HG03354 (cell line): ENCODE data around the gene MR1.
A peak's percentile ranks its signal among the peaks of the same experiment; 100 is the strongest.
"Not testable (repeated sequence)": the region's sequence is repeated elsewhere in the genome, so short reads cannot be mapped to it uniquely, and the experiment has no call there.

Experiments used
- ATAC-seq: cut with Tn5 transposase; IDR thresholded peaks from one replicate; pipeline ENCODE4 v1.9.1; 2021; ENCODE audit warnings: mild to moderate bottlenecking; ENCODE audit not compliant: unreplicated experiment, poor library complexity, severe bottlenecking

The MR1 gene

GRCh38 chr1:181028196-181028595, 5.6 kb upstream of the MR1 start:
- no peak for ATAC-seq

- no peak for ATAC-seq
Observed at GRCh38 chr1:181028615-181029014, 5.2 kb upstream of the MR1 start.

- ATAC-seq, result no peak
Observed at GRCh38 chr1:181032535-181032934, 1.2 kb upstream of the MR1 start.

GRCh38 chr1:181033128-181033798, 520 bp upstream of the MR1 start:
- ATAC-seq, result peak; percentile 36

- not testable (repeated sequence) for ATAC-seq
Observed at GRCh38 chr1:181035210-181035609, 1.4 kb downstream of the MR1 start.

GRCh38 chr1:181036107-181036836, 2.5 kb downstream of the MR1 start:
- no peak for ATAC-seq

- ATAC-seq, result no peak
Observed at GRCh38 chr1:181037386-181037785, 3.6 kb downstream of the MR1 start.

- no peak for ATAC-seq
Observed at GRCh38 chr1:181038399-181038873, 4.7 kb downstream of the MR1 start.

GRCh38 chr1:181040284-181040865, 6.6 kb downstream of the MR1 start:
- ATAC-seq, result no peak

GRCh38 chr1:181043025-181043888, 9.5 kb downstream of the MR1 start:
- no peak for ATAC-seq

- peak; percentile 78 for ATAC-seq
Observed at GRCh38 chr1:181044449-181044966, 10.7 kb downstream of the MR1 start.

GRCh38 chr1:181045946-181046345, 12.2 kb downstream of the MR1 start:
- ATAC-seq, result not testable (repeated sequence)

GRCh38 chr1:181049378-181049777, 15.6 kb downstream of the MR1 start:
- ATAC-seq, result no peak

GRCh38 chr1:181050922-181051321, 17.1 kb downstream of the MR1 start:
- ATAC-seq, result no peak

GRCh38 chr1:181056560-181056959, 22.8 kb downstream of the MR1 start:
- no peak for ATAC-seq

- no peak for ATAC-seq
Observed at GRCh38 chr1:181057079-181057478, 23.3 kb downstream of the MR1 start.

GRCh38 chr1:181059435-181059834, 25.7 kb downstream of the MR1 start:
- ATAC-seq, result no peak

GRCh38 chr1:181060066-181060465, 26.3 kb downstream of the MR1 start:
- no peak for ATAC-seq

- not testable (repeated sequence) for ATAC-seq
Observed at GRCh38 chr1:181060947-181061346, 27.2 kb downstream of the MR1 start.

- ATAC-seq, result no peak
Observed at GRCh38 chr1:181061487-181061886, 27.7 kb downstream of the MR1 start.
